Endodermal cell (in vitro differentiated cells): ENCODE measurements around the gene DPP6. TPM values are rescaled to one million over a fixed set of nuclear protein-coding genes. Genes with fewer than 3 reads are reported as not detected.

ENCODE experiments used
- DNase-seq: peaks from one replicate; pipeline ENCODE4 v3.0.0-alpha.2; 2017
- H3K27ac ChIP-seq: 2 replicates; pipeline ENCODE4 v1.5.1; 2013; ENCODE audit warnings: mild to moderate bottlenecking, low read depth, low read length, moderate library complexity
- H3K27me3 ChIP-seq: 2 replicates; pipeline ENCODE4 v1.6.1; 2013; ENCODE audit warnings: mild to moderate bottlenecking, low read length, moderate library complexity; ENCODE audit not compliant: insufficient read depth, control insufficient read depth, poor library complexity, severe bottlenecking
- H3K36me3 ChIP-seq: 2 replicates; pipeline ENCODE4 v1.7.0; 2013; ENCODE audit warnings: mild to moderate bottlenecking, low read length, moderate library complexity; ENCODE audit not compliant: control insufficient read depth, insufficient read depth
- H3K4me1 ChIP-seq: one replicate; pipeline ENCODE4 v1.7.0; 2013; ENCODE audit warnings: low read length; ENCODE audit not compliant: control insufficient read depth, insufficient read depth
- H3K4me3 ChIP-seq: 2 replicates; pipeline ENCODE4 v1.5.1; 2013; ENCODE audit warnings: mild to moderate bottlenecking, low read length, moderate library complexity
- H3K9ac ChIP-seq: 2 replicates; pipeline ENCODE4 v1.6.1; 2013; ENCODE audit warnings: mild to moderate bottlenecking, low read length, moderate library complexity; ENCODE audit not compliant: poor library complexity, severe bottlenecking; ENCODE audit errors: extremely low read depth
- H3K9me3 ChIP-seq: 2 replicates; pipeline ENCODE4 v1.6.1; 2013; ENCODE audit warnings: mild to moderate bottlenecking, low read length, moderate library complexity; ENCODE audit not compliant: control insufficient read depth
- H3K27ac Mint-ChIP-seq: 2 replicates; pipeline ENCODE4 v1.8.0; 2020; ENCODE audit warnings: mixed read lengths
- H3K27me3 Mint-ChIP-seq: 2 replicates; pipeline ENCODE4 v1.8.0; 2021; ENCODE audit warnings: mild to moderate bottlenecking, mixed read lengths; ENCODE audit not compliant: insufficient read depth
- H3K36me3 Mint-ChIP-seq: 2 replicates; pipeline ENCODE4 v1.8.0; 2020; ENCODE audit warnings: low read depth, mixed read lengths
- H3K4me1 Mint-ChIP-seq: 2 replicates; pipeline ENCODE4 v1.8.0; 2020; ENCODE audit warnings: mixed read lengths
- H3K4me3 Mint-ChIP-seq: 2 replicates; pipeline ENCODE4 v1.8.0; 2020; ENCODE audit warnings: mild to moderate bottlenecking, moderate library complexity, mixed read lengths
- H3K9me3 Mint-ChIP-seq: 2 replicates; pipeline ENCODE4 v1.8.0; 2020; ENCODE audit warnings: mild to moderate bottlenecking, mixed read lengths
- CTCF ChIP-seq: fragments of 200-600 bp; sonication (generic); conservative IDR thresholded peaks from 2 replicates; pipeline ENCODE4 v1.5.0; 2021; ENCODE audit warnings: antibody characterized with exemption, mild to moderate bottlenecking
- WGBS, 2 experiments: methylation state at CpG; one replicate each; pipeline versions ENCODE4 v1.1.5 to v1.1.7; 2013; ENCODE audit warnings: missing lambda C conversion rate in 2 of 2, mixed read lengths in 1 of 2; ENCODE audit not compliant: insufficient coverage in 1 of 2, insufficient read length in 1 of 2; 5-methylcytosine and 5-hydroxymethylcytosine counted together
- total RNA-seq, 2 donors: library from RNA; stranded (reverse); fragmentation: NEBNext Ultra II Directional in 1 of 2; extraction: Animal tissue kit (Norgen Biotek cat#: 25700) in 1 of 2; gene quantifications; 2 replicates in 1 of 2; 3 replicates in 1 of 2; pipeline ENCODE4 v1.2.1, GENCODE V29; 2021

The DPP6 gene
- total RNA-seq, 2 donors from 2014 or later: 1.7 to 3.0 TPM

DNA sequence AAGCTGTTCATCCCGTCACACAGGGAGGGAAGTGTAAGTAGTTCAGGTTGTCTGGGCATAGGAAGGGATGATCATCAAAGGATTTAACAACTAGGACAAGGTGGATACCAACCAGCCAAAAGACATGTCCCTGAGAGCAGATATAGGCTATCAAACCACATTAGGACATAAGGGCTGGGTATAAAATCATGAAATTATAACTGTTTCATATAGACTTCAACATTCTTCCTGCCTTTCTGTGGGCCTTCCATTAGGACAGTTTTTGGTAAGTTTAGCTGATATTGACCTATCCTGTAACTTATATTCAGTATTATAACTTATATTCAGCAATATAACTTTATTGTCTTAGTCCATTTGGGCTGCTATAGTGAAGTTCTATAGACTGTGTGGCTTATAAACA, 759.8 kb downstream of the DPP6 start:
- no peak for TF ChIP-seq CTCF
- no peaks in the 10 kb centered on the region for H3K36me3 ChIP-seq
- no peak overlapping the region for H3K27ac ChIP-seq
- peaks cover 11% of the 10 kb centered on the region for H3K9me3 ChIP-seq
- peaks cover 14% of the 10 kb centered on the region for H3K9me3 Mint-ChIP-seq
- peaks cover 4% of the 10 kb centered on the region for H3K27me3 Mint-ChIP-seq
- no peak overlapping the region for H3K4me3 Mint-ChIP-seq
- H3K27me3 ChIP-seq: no peaks in the 10 kb centered on the region
- DNase-seq: no peak
- H3K4me1 ChIP-seq: no peaks in the 10 kb centered on the region
- no peaks in the 10 kb centered on the region for H3K4me1 Mint-ChIP-seq
- no peak overlapping the region for H3K4me3 ChIP-seq
- H3K36me3 Mint-ChIP-seq: no peaks in the 10 kb centered on the region
- WGBS, 2 experiments: 100% methylated on average over 1 of the region's 1 CpG; no CpG with 5 or more reads in 1 of the 2 experiments
- H3K9ac ChIP-seq: no peak overlapping the region
- H3K27ac Mint-ChIP-seq: no peak overlapping the region

GRCh38 chr7:154817224-154817896, 765.2 kb downstream of the DPP6 start:
- Mint-ChIP-seq H3K27me3 (peaks cover 6% of the 10 kb centered on the region), H3K4me3 (no peak overlapping the region), H3K4me1 (no peaks in the 10 kb centered on the region), H3K27ac (no peak overlapping the region), H3K9me3 (peaks cover 4% of the 10 kb centered on the region), H3K36me3 (no peaks in the 10 kb centered on the region)
- Histone ChIP-seq H3K27me3 (no peaks in the 10 kb centered on the region), H3K9me3 (peaks cover 4% of the 10 kb centered on the region), H3K36me3 (no peaks in the 10 kb centered on the region), H3K4me1 (no peaks in the 10 kb centered on the region), H3K4me3 (no peak overlapping the region), H3K27ac (no peak overlapping the region), H3K9ac (no peak overlapping the region)
- TF ChIP-seq CTCF: no peak
- WGBS, 2 experiments: 84 to 86% methylated on average over 7 of the region's 7 CpGs
- DNase-seq: no peak

DNA sequence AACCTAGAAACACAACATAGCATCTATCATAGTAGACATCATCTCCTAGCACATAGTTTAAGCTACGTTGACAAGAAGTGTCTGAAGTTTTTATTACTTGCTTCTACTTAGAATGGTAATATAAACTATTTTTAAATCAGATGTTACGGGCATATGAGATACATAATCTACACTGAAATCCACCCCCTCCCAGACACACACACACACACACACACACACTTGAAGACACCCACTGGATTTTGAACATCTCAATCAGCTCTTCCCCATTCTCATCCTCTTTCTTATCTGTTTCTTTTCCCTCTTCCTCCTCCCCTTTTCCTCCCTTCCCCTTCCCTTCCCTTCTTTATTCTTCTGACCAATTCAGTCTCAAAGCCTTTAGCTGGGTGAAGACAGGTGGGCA, 774.8 kb downstream of the DPP6 start:
- H3K4me3 ChIP-seq: no peak overlapping the region
- H3K27me3 ChIP-seq: peaks cover 6% of the 10 kb centered on the region
- no peak for TF ChIP-seq CTCF
- Mint-ChIP-seq H3K4me3 (no peak overlapping the region), H3K4me1 (peaks cover 5% of the 10 kb centered on the region), H3K36me3 (no peaks in the 10 kb centered on the region), H3K9me3 (no peaks in the 10 kb centered on the region), H3K27me3 (peaks cover 12% of the 10 kb centered on the region), H3K27ac (no peak overlapping the region)
- no peaks in the 10 kb centered on the region for H3K36me3 ChIP-seq
- DNase-seq: no peak
- WGBS, 2 experiments: 100% methylated on average over 1 of the region's 2 CpGs; no CpG with 5 or more reads in 1 of the 2 experiments
- H3K27ac ChIP-seq: no peak overlapping the region
- no peaks in the 10 kb centered on the region for H3K4me1 ChIP-seq
- no peak overlapping the region for H3K9ac ChIP-seq
- H3K9me3 ChIP-seq: no peaks in the 10 kb centered on the region
